Activated CD4-positive, alpha-beta T cell treated with anti-CD3 and anti-CD28 coated beads, Interleukin-2, amount 50 U/mL, for 16 hours (primary cell): ENCODE measurements around the gene SELE.

Experiments
- DNase-seq: peaks from one replicate; pipeline ENCODE4 v3.0.0-alpha.2; 2020

Gene SELE

GRCh38 chr1:169681140-169681539 lies 52.7 kb downstream of the SELE start:
- DNase-seq = no peak

GRCh38 chr1:169680377-169681019 lies 53.4 kb downstream of the SELE start:
- no peak for DNase-seq

- DNase-seq = no peak
Measured at GRCh38 chr1:169679692-169680091, 54.2 kb downstream of the SELE start.

GRCh38 chr1:169676001-169676400 lies 57.9 kb downstream of the SELE start:
- DNase-seq = no peak
